T follicular helper cell (primary cell): ENCODE results near the gene SLC6A19.

Experiments
- DNase-seq: peaks from one replicate; pipeline ENCODE4 v3.0.0-alpha.2; 2020; ENCODE audit warnings: low read depth

SLC6A19 gene

GRCh38 chr5:1195916-1196315 lies 5.5 kb upstream of the SLC6A19 start:
- no peak for DNase-seq

- no peak for DNase-seq
Measured at GRCh38 chr5:1196562-1196961, 4.8 kb upstream of the SLC6A19 start.

- DNase-seq: no peak
Measured at GRCh38 chr5:1197876-1198666, 3.3 kb upstream of the SLC6A19 start.

- no peak for DNase-seq
Measured at GRCh38 chr5:1199340-1199648, 2.1 kb upstream of the SLC6A19 start.

- no peak for DNase-seq
Measured at GRCh38 chr5:1199649-1200494, 1.5 kb upstream of the SLC6A19 start.

- no peak for DNase-seq
Measured at GRCh38 chr5:1200495-1201326, 684 bp upstream of the SLC6A19 start.

GRCh38 chr5:1202026-1202797 lies 817 bp downstream of the SLC6A19 start:
- no peak for DNase-seq

GRCh38 chr5:1202798-1203185 lies 1.4 kb downstream of the SLC6A19 start:
- DNase-seq: no peak

GRCh38 chr5:1203311-1203967 lies 2.0 kb downstream of the SLC6A19 start:
- no peak for DNase-seq

- DNase-seq: no peak
Measured at GRCh38 chr5:1203968-1204692, 2.7 kb downstream of the SLC6A19 start.

- DNase-seq: no peak
Measured at GRCh38 chr5:1204693-1205242, 3.4 kb downstream of the SLC6A19 start.

GRCh38 chr5:1205255-1206180 lies 4.1 kb downstream of the SLC6A19 start:
- no peak for DNase-seq

- DNase-seq: no peak
Measured at GRCh38 chr5:1206521-1207412, 5.4 kb downstream of the SLC6A19 start.

GRCh38 chr5:1207555-1207954 lies 6.2 kb downstream of the SLC6A19 start:
- DNase-seq: no peak

- no peak for DNase-seq
Measured at GRCh38 chr5:1208221-1208742, 6.9 kb downstream of the SLC6A19 start.

- no peak for DNase-seq
Measured at GRCh38 chr5:1208743-1209488, 7.5 kb downstream of the SLC6A19 start.

GRCh38 chr5:1209489-1209852 lies 8.1 kb downstream of the SLC6A19 start:
- DNase-seq: no peak
